COLO668 (cell line): ENCODE data around the gene EEF1G.
"Not testable (repeated sequence)": the region's sequence is repeated elsewhere in the genome, so short reads cannot be mapped to it uniquely, and the experiment has no call there.

Experiments used
- DNase-seq: peaks from one replicate; lab custom pipeline; 2025; ENCODE audit not compliant: unreplicated experiment; lab: John Stamatoyannopoulos, UW

Gene EEF1G

DNA sequence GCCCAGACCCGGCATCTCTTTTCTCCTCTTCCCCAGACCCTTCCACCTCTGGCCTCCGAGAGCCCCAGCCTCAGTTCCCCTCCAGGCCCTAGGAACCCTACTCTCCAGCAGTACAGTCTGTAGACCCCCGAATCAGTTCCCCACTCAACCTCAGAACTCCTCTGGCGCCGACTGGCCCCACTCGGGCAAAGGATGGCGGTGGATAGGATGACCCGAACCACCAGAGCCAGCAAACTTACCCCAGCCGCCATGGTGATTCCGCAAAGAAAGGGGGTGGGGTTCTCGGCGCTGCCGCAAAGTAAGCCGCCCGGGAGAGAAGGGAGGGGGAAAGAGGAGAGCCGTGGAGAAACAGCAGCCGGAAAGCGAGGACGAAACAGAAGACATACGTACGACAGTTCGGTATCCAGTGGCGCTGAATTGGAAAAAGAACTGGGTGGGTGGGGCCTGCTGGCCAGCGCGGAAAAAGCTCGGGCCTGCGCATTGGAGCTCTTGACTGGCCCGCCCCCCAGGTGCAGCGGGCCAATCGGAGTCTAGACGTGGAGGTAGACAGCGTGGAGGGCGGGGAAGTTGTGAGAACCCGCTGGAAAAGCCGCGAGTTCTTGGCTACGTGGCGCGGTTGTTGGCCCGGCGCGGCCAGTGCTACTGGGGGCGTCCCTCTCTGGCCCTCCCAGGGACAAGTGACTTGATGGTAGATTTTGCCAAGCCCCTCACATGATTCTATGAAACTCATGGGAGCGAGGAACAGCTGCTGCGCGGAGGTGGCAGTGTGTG is at the start of gene EEF1G:
TSS of gene EEF1G (minus strand) at position 300 of the 771 bp plus-strand sequence. CDS start at position 251, 49 bp downstream.
- peak; percentile 99 for DNase-seq

DNA sequence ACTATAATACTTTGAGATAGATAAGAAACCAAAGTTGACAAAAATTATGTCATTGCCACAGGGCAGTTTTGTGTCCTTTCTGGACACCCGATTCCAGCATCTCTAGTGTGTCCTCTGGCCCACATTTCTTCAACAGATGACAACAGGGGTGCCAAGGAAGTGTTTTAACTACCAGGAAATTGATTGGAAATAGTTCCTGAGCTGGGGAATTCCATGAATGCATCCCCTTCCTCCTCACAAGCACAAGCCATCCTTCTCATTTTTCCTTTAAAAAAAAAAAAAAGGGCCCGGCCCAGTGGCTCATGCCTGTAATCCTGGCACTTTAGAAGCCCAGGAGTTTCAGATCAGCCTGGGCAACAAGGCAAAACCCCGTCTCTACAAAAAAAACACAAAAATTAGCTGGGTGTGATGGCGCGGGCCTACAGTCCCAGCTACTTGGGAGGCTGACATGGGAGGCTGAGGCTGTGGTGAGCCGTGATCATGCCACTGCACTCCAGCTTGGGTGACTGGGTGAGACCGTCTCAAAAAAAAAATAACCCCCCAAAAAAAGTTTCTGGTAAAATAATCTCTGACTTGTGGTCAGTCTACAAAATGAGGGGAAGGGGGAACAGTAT is 48.9 kb upstream of the EEF1G start:
- DNase-seq: no peak

GRCh38 chr11:62621567-62622470 is 48.1 kb upstream of the EEF1G start, which contains the start of gene B3GAT3:
TSS of gene B3GAT3 (minus strand) at chr11:62621986. CDS start at chr11:62621947, 39 bp downstream.
- peak; percentile 99 for DNase-seq

GRCh38 chr11:62621027-62621566 is 47.4 kb upstream of the EEF1G start:
- DNase-seq: no peak

DNA sequence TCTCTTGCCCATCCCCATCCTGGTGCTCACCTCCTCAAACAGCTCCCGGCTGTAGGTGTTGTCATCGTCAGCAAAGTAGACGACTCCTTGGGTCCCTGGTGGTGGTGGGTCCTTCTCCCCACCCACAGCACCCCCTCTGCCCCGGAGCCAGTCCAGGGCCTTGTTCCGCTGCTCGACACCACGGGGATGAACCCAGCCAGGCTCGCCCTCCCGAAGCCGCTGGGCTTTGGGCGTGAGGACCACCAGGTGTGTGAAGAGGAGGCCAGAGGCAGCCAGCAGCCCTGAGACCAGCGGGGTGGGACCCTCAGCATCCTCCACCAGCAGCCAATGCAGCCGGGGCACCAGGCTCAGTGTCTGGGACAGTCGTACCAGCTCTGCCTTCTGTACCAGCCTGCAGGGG is 43.3 kb upstream of the EEF1G start:
- not testable (repeated sequence) for DNase-seq

GRCh38 chr11:62615521-62615920 is 41.8 kb upstream of the EEF1G start:
- DNase-seq: no peak

GRCh38 chr11:62614275-62614674 is 40.6 kb upstream of the EEF1G start:
- DNase-seq: peak; percentile 28

DNA sequence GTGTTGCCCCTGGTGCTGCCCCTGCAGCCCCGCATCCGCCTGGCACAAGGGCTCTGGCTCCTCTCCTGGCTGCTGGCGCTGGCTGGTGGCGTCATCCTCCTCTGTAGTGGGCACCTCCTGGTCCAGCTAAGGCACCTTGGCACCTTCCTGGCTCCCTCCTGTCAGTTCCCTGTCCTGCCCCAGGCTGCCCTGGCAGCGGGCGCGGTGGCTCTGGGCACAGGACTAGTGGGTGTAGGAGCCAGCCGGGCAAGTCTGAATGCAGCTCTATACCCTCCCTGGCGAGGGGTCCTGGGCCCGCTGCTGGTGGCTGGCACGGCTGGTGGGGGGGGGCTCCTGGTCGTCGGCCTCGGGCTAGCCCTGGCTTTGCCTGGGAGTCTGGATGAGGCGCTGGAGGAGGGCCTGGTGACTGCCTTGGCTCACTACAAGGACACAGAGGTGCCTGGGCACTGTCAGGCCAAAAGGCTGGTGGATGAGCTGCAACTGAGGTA is 39.6 kb upstream of the EEF1G start:
- DNase-seq: no peak

DNA sequence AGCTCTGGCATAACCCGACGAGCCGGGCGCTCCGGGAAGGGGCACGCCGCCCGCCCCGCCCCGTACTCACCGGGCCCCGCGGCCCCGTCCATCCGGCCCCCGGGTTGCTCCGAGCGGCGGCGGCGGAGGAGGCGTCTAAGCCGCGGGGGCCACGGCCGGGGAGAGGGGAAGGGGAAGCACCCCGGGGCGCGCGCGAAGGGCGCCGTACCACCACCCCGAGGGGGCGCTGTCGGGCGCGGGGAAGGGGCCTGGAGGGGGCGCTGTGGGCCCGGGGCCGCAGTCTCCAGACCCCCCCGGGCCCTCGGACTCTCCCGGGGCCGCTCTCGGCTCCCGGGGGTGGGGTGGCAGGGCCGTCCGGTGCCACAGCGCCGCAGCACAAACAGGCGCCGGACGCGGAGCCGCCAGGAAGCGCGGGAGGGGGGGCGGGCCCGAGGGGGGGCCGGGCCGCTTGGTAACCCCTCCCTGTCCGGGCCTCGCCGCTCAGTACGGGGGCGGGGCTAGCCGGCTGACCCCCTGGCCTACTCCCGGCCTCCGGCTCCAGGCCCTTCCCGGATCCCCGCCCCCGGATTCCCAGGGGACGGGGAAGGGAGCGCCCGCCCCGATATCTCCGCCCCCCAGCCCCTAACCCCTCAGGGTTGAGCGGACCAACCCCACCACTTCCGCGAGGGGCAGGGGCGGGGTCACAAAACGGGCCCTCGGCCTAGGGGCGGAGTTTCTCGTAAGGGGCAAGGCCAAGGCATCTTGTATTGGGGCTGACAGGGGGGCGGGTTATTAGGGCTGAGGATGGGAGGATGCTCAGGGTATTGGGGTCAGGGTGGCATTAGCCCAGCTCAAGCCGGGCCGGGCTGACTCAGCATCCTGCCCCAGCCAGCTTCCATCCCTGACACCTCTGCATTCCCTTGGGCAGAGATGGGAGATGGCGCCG is 38.9 kb upstream of the EEF1G start, which contains the start of the genes EML3 and ROM1:
TSS of gene EML3 (minus strand) at position 410 of the 925 bp plus-strand sequence. CDS start at position 92, 318 bp downstream.
TSS of gene ROM1 (plus strand) at position 892 of the 925 bp plus-strand sequence. CDS start at position 917, 25 bp downstream.
- peak; percentile 86 for DNase-seq

DNA sequence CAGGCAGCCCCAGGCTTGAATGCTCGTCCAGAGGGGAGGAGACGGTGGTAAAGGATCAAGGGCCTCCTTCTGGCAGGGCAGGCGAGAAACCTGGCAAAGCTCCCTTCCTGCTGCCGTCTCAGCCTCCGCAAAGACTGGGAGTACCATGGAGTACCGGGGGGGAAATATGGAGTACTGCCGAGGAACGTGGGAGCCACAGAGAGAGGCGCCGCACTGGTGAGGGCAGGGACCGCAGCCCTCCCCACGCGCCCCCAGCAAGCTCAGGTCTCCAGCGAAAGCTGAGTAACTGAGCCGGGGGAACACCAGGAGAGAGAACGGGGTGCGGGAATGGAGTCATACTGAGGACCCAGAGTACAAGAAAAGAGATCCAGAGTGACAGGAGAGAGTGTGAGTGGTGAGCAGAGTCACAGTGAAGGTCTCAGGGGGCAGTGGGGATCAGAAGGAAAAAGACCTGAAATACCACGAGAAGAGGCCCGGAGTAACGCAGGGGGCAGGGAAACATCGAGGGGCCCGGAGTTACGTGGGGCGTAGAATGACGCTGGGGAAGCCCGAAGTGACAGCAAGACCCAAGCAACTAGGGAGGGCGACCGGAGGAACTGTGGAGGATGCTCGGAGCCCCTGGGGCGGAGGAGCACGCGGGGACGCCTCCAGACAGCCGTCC is 38.1 kb upstream of the EEF1G start:
- peak; percentile 47 for DNase-seq

GRCh38 chr11:62610814-62611704 is 37.4 kb upstream of the EEF1G start:
- DNase-seq: no peak

GRCh38 chr11:62610403-62610802 is 36.7 kb upstream of the EEF1G start:
- DNase-seq: no peak

- DNase-seq: no peak
Observed at GRCh38 chr11:62608776-62609175, 35.1 kb upstream of the EEF1G start.

DNA sequence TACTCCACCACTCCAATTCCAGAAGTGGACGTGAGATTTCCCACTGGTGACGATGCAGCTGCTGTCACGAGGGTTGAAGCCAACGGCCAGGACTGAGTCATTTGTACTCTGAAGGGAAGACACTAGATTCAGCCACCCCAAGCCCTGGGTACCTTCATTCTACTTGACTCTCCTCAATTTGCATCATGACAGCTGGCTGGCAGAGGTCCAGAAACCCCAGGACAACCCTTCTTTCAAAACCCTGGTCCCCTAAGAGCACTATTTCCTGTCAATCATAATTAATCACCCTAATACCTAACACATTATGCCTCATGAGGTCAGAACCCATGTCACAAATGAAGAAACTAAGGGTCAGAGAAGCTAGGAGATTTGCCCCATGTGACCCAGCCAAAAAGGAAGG is 34.0 kb upstream of the EEF1G start:
- DNase-seq: no peak

GRCh38 chr11:62605902-62606301 is 32.2 kb upstream of the EEF1G start:
- DNase-seq: no peak

GRCh38 chr11:62605467-62605866 is 31.8 kb upstream of the EEF1G start:
- no peak for DNase-seq

GRCh38 chr11:62604460-62605120 is 30.9 kb upstream of the EEF1G start:
- DNase-seq: no peak
